ENCODE data around the gene PRLHR. TPM values are rescaled to one million over a fixed set of nuclear protein-coding genes. Genes with fewer than 3 reads are reported as not detected.
"Not testable (repeated sequence)": the region's sequence is repeated elsewhere in the genome, so short reads cannot be mapped to it uniquely, and the experiment has no call there.

PRLHR gene
- polyA plus RNA-seq (ENCODE audit: insufficient read length in 3 of 3): not detected
- long read RNA-seq, donor 1: 0 reads
- long read RNA-seq, donor 2: 0 reads
- long read RNA-seq, donor 3: 0 reads
- long read RNA-seq, donor 4: 0 reads
- long read RNA-seq, donor 5: 0 reads
- long read RNA-seq, donor 6: 0 reads
- long read RNA-seq, donor 7: 0 reads
- long read RNA-seq, donor 8: 0 reads
- long read RNA-seq, donor 9: 0 reads
- long read RNA-seq, donor 10: 0 reads
- long read RNA-seq, donor 11: 0 reads
- long read RNA-seq, donor 12: 0 reads
- long read RNA-seq, donor 13: 0 reads
- long read RNA-seq, donor 14: 0 reads
- long read RNA-seq, donor 15, full-length matches to known transcripts: 1 of 1 reads
- long read RNA-seq, donor 15, partial matches to known transcripts: 0 of 1 reads
- long read RNA-seq, donor 15, other reads (novel, unspliced or antisense): 0 of 1 reads
- long read RNA-seq, donor 16: 0 reads

GRCh38 chr10:118595598-118596425, at the start of gene PRLHR:
TSS of gene PRLHR (minus strand) at chr10:118595648. CDS start at chr10:118595244, 404 bp downstream.
- DNase-seq: peak; percentile 76

- DNase-seq: no peak
These were observed 46.8 kb upstream of the PRLHR start for GRCh38 chr10:118642228-118642627.

- DNase-seq: no peak
These were observed 43.2 kb upstream of the PRLHR start for GRCh38 chr10:118638680-118639079.

GRCh38 chr10:118635674-118636402, 40.4 kb upstream of the PRLHR start:
- no peak for DNase-seq

- DNase-seq: no peak
These were observed 38.3 kb upstream of the PRLHR start for GRCh38 chr10:118633786-118634185.

- no peak for DNase-seq
These were observed 33.8 kb upstream of the PRLHR start for GRCh38 chr10:118629211-118629610.

GRCh38 chr10:118628397-118628796, 32.9 kb upstream of the PRLHR start:
- DNase-seq: no peak

GRCh38 chr10:118626953-118627352, 31.5 kb upstream of the PRLHR start:
- no peak for DNase-seq

GRCh38 chr10:118625504-118625903, 30.1 kb upstream of the PRLHR start:
- no peak for DNase-seq

- no peak for DNase-seq
These were observed 29.3 kb upstream of the PRLHR start for GRCh38 chr10:118624747-118625146.

- no peak for DNase-seq
These were observed 26.0 kb upstream of the PRLHR start for GRCh38 chr10:118621304-118621942.

- DNase-seq: not testable (repeated sequence)
These were observed 18.4 kb upstream of the PRLHR start for GRCh38 chr10:118613863-118614262.

- DNase-seq: no peak
These were observed 15.1 kb upstream of the PRLHR start for GRCh38 chr10:118610577-118610976.

- DNase-seq: no peak
These were observed 12.4 kb upstream of the PRLHR start for GRCh38 chr10:118607768-118608354.

- no peak for DNase-seq
These were observed 10.2 kb upstream of the PRLHR start for GRCh38 chr10:118605694-118606093.

GRCh38 chr10:118596426-118597124, 1.1 kb upstream of the PRLHR start:
- no peak for DNase-seq

- DNase-seq: no peak
These were observed 406 bp downstream of the PRLHR start for GRCh38 chr10:118595064-118595420.

GRCh38 chr10:118594392-118595063, 920 bp downstream of the PRLHR start:
- DNase-seq: peak; percentile 76

- DNase-seq: no peak
These were observed 2.6 kb downstream of the PRLHR start for GRCh38 chr10:118592675-118593330.

- no peak for DNase-seq
These were observed 5.1 kb downstream of the PRLHR start for GRCh38 chr10:118590334-118590733.
